Hepatocyte (in vitro differentiated cells): ENCODE data around the gene CABCOCO1.

ENCODE experiments used
- CTCF ChIP-seq: fragments of 200-600 bp; sonication (generic); IDR thresholded peaks from 2 replicates; pipeline ENCODE4 v1.5.1; 2016; ENCODE audit warnings: antibody characterized with exemption, mild to moderate bottlenecking; ENCODE audit not compliant: poor library complexity
- EZH2 ChIP-seq: fragments of 200-600 bp; sonication (generic); IDR thresholded peaks from 2 replicates; pipeline ENCODE4 v1.6.1; 2016; ENCODE audit warnings: antibody characterized with exemption, mild to moderate bottlenecking, borderline replicate concordance
- EZH2phosphoT487 ChIP-seq: fragments of 200-600 bp; sonication (generic); IDR thresholded peaks from one replicate; pipeline ENCODE4 v1.6.1; 2018; ENCODE audit warnings: antibody characterized with exemption, mild to moderate bottlenecking, low read depth, moderate library complexity; ENCODE audit not compliant: unreplicated experiment, severe bottlenecking

- TF ChIP-seq CTCF (no peak), EZH2phosphoT487 (no peak), EZH2 (no peak)
Observed at GRCh38 chr10:61632057-61632670, 30.6 kb upstream of the CABCOCO1 start.
